Stomach (tissue), 9 donors: ENCODE data around the gene TCP11. TPM values are rescaled to one million over a fixed set of nuclear protein-coding genes. Genes with fewer than 3 reads are reported as not detected.

ENCODE experiments used
- DNase-seq, 2 donors: peaks; one replicate each; pipeline versions ENCODE4 v3.0.0 to v3.0.0-alpha.2; 2013 to 2019
- H3K27ac ChIP-seq, 5 donors: fragments of 200-600 bp in 4 of 5; sonication (generic) in 4 of 5; one replicate each; pipeline ENCODE4 v1.5.1; 2013 to 2019; ENCODE audit warnings: mild to moderate bottlenecking in 1 of 5, moderate library complexity in 1 of 5
- H3K27me3 ChIP-seq, 3 donors: fragments of 200-600 bp; sonication (generic); one replicate each; pipeline ENCODE4 v1.5.1; 2017 to 2019; ENCODE audit warnings: mixed run types in 1 of 3
- H3K36me3 ChIP-seq, 4 donors: fragments of 200-600 bp; sonication (generic); 1 replicate in 3 of 4; 2 replicates in 1 of 4; pipeline ENCODE4 v1.5.1; 2016 to 2019
- H3K4me1 ChIP-seq, 4 donors: fragments of 200-600 bp; sonication (generic); one replicate each; pipeline ENCODE4 v1.5.1; 2016 to 2019
- H3K4me3 ChIP-seq, 4 donors: fragments of 200-600 bp; sonication (generic) in 3 of 4; one replicate each; pipeline ENCODE4 v1.5.1; 2016 to 2019; ENCODE audit warnings: mild to moderate bottlenecking in 1 of 4
- H3K9me3 ChIP-seq, 4 donors: fragments of 200-600 bp; sonication (generic); one replicate each; pipeline ENCODE4 v1.5.1; 2016 to 2019
- EP300 ChIP-seq: sonication (generic); formaldehyde crosslinking; IDR thresholded peaks from one replicate; pipeline ENCODE4 v1.6.1; 2017; ENCODE audit warnings: antibody characterized with exemption
- POLR2A ChIP-seq, 4 donors: fragments of 450-650 bp; IDR thresholded peaks; one replicate each; pipeline ENCODE4 v1.6.1; 2016; ENCODE audit warnings: antibody characterized with exemption in 4 of 4, control low read depth in 2 of 4, mild to moderate bottlenecking in 1 of 4, moderate library complexity in 1 of 4
- POLR2AphosphoS5 ChIP-seq, 3 donors: sonication (generic); formaldehyde crosslinking; IDR thresholded peaks; one replicate each; pipeline ENCODE4 v1.6.1; 2016; ENCODE audit warnings: antibody characterized with exemption in 3 of 3
- WGBS, 5 donors: extraction: QIAGEN DNeasy Blood & Tissue Kit in 3 of 5; methylation state at CpG; one replicate each; pipeline versions ENCODE4 v1.1.5 to v1.1.7; 2013 to 2018; 5-methylcytosine and 5-hydroxymethylcytosine counted together
- intact Hi-C: fragments of 100-400 bp; cut with DNase I; formaldehyde crosslinking; loops from one replicate; pipeline ENCODE4 v1.15.1; 2023; ENCODE audit warnings: low total_unique reads
- polyA plus RNA-seq, 3 donors: library from polyadenylated mRNA; stranded (reverse); fragments of 200-250 nt; gene quantifications; one replicate each; pipeline ENCODE4 v1.2.3, GENCODE V29; 2013
- total RNA-seq, 5 donors: library from RNA; depleted of rRNA; stranded (reverse); fragments of >200 nt; gene quantifications; one replicate each; pipeline versions ENCODE4 v1.1.0 to v1.2.3, GENCODE V29; 2014 to 2016
- TF ChIP-seq, protein P1 (sequence below), 7 experiments: fragments of 450-650 bp in 4 of 7; fragments of 200-600 bp in 3 of 7; sonication (generic) in 3 of 7; IDR thresholded peaks; one replicate each; pipeline ENCODE4 v1.5.1; 2016 to 2019; ENCODE audit warnings: antibody characterized with exemption in 7 of 7, control low read depth in 2 of 7, mild to moderate bottlenecking in 1 of 7
- donor health status: healthy with polysubstance abuse.
- donor health status: Bipolar disorder and iron deficiency.
- donor health status: healthy.

TCP11 gene
- total and polyA plus RNA-seq, 8 donors: 0.25 to 0.73 TPM; not detected in 6

DNA sequence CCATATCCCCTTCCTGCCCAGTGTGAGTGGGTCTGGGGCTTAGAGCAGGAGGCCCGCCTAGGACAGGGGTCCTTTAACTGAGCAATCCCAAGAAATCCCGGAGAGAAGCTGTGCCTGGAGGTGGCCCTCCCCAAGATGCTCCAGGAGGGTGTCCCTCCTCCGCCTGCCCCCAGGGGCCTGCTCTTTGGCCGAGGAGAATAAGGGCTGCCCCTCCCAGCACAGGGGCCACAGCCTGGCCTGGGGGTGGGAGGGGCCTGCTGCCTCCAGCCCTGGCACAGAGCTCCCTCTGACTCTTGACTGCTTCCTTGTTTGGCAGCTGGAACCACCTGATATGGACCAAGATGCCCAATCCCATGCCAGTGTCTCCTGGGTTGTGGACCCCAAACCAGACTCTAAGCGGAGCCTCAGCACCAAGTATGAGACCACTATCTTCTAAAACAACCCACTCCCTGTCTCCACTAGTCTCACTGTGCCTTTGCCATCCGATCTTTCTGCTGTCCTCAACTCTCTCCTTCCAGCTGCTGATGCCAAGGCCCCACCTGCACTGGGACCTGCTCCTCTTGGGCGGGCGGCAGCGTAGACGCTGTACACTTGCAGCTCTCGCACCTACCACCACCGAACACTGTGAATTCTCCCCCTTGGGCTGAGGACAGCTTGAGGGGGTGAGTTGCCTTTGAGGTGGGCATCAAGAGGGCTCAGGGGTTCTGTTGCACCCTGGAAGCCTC is 54.3 kb downstream of the TCP11 start:
- Histone ChIP-seq H3K4me3 (no peak overlapping the region), H3K36me3 (peaks cover 64 to 96% (median 90%) of the 10 kb centered on the region in 4 donors), H3K9me3 (no peaks in the 10 kb centered on the region), H3K4me1 (peaks cover 0 to 54% (median 37%) of the 10 kb centered on the region in 4 donors), H3K27me3 (no peaks in the 10 kb centered on the region), H3K27ac (peak overlapping the region in 2 of 5 donors; percentile 70 to 80)
- TF ChIP-seq EP300: no peak
- no peak for TF ChIP-seq POLR2A (IDR thresholded peaks at IDR 0.05)
- no peak for TF ChIP-seq POLR2AphosphoS5 (IDR thresholded peaks at IDR 0.05)
- TF ChIP-seq, protein P1, sequence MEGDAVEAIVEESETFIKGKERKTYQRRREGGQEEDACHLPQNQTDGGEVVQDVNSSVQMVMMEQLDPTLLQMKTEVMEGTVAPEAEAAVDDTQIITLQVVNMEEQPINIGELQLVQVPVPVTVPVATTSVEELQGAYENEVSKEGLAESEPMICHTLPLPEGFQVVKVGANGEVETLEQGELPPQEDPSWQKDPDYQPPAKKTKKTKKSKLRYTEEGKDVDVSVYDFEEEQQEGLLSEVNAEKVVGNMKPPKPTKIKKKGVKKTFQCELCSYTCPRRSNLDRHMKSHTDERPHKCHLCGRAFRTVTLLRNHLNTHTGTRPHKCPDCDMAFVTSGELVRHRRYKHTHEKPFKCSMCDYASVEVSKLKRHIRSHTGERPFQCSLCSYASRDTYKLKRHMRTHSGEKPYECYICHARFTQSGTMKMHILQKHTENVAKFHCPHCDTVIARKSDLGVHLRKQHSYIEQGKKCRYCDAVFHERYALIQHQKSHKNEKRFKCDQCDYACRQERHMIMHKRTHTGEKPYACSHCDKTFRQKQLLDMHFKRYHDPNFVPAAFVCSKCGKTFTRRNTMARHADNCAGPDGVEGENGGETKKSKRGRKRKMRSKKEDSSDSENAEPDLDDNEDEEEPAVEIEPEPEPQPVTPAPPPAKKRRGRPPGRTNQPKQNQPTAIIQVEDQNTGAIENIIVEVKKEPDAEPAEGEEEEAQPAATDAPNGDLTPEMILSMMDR (IDR thresholded peaks at IDR 0.05): no peak
- peak in 1 of 2 donors; percentile 1 for DNase-seq
- WGBS, 5 donors: 88 to 98% (median 89%) methylated on average over 8 to 12 of the region's 12 CpGs
- intact Hi-C loops: no loop called here

DNA sequence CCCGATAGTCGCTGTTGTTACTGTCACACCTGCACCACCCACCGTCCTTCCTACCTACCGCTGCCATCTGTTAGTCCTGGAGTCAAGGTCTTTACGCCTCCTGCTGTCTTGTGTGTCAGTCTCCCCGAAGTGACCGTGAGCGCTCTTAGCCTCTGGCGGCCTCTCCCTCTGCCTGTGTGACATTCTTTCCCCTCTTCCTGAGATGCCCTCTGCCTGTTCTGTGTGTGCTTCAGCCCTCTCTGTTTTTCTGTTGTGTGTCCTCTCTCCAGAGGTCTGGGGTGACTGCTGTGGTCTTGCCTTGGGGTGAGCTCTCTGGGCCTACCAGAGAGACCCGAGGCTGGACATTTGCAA is 54.9 kb downstream of the TCP11 start:
- 90 to 96% (median 90%) methylated on average over 10 of the region's 10 CpGs for WGBS, 5 donors
- no peak for TF ChIP-seq POLR2AphosphoS5 (IDR thresholded peaks at IDR 0.05)
- no peak for TF ChIP-seq POLR2A (IDR thresholded peaks at IDR 0.05)
- TF ChIP-seq, protein P1 (IDR thresholded peaks at IDR 0.05): no peak
- no peak for TF ChIP-seq EP300
- intact Hi-C loops: no loop called here
- Histone ChIP-seq H3K27ac (peak overlapping the region in 1 of 5 donors; percentile 80), H3K27me3 (no peaks in the 10 kb centered on the region), H3K4me1 (peaks cover 0 to 53% (median 35%) of the 10 kb centered on the region in 4 donors), H3K4me3 (no peak overlapping the region), H3K9me3 (no peaks in the 10 kb centered on the region), H3K36me3 (peaks cover 69 to 96% (median 96%) of the 10 kb centered on the region in 4 donors)
- no peak for DNase-seq

DNA sequence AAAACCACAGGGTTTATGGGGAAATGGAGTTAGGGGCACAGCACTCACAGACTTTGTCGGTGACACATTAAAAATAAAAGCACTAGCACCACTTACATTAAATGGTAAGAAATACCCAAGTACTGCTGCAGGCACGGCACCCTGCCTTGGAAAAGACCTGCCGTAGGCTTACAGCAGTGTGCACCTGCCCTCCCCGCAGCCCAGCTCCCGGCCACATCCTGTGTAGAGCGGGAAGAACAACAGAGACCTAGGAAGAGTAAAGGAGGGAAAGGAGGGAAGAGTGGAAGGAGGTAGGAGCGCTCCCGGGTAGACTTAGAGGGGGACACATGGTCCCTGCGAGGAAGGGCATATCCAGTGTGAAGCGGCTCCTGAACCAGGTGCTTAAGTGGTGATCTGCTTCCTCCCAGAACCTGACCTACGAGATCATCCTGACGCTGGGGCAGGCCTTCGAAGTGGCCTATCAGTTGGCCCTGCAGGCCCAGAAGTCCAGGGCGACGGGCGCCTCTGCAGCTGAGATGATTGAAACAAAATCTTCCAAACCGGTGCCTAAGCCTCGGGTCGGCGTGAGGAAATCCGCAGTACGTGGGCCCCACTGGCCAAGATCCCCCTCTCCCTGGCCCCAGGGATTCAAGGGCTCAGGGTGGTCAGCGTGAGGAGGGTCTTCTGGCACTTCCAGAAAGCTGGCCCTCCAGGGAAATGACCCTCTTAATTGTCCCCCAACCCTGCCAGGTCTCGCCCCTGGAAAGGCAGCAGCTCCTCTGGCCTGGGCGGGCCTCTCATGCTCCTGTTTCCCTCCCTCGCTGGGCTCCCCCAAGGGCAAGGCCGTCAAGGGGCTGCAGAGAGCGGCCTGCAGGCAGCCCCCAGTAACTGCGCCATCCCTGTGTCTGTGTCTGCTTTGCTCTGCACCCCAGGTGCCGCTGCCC is 55.5 kb downstream of the TCP11 start:
- intact Hi-C loops: no loop called here
- Histone ChIP-seq H3K27ac (peak overlapping the region in 1 of 5 donors; percentile 80), H3K4me1 (peaks cover 0 to 53% (median 30%) of the 10 kb centered on the region in 4 donors), H3K4me3 (no peak overlapping the region), H3K36me3 (peaks cover 76 to 100% (median 99%) of the 10 kb centered on the region in 4 donors), H3K27me3 (no peaks in the 10 kb centered on the region), H3K9me3 (no peaks in the 10 kb centered on the region)
- 92 to 95% (median 94%) methylated on average over 27 to 30 of the region's 30 CpGs for WGBS, 5 donors
- TF ChIP-seq, protein P1 (IDR thresholded peaks at IDR 0.05): no peak
- TF ChIP-seq POLR2AphosphoS5 (IDR thresholded peaks at IDR 0.05) (no peak), POLR2A (IDR thresholded peaks at IDR 0.05) (no peak), EP300 (no peak)
- no peak for DNase-seq

DNA sequence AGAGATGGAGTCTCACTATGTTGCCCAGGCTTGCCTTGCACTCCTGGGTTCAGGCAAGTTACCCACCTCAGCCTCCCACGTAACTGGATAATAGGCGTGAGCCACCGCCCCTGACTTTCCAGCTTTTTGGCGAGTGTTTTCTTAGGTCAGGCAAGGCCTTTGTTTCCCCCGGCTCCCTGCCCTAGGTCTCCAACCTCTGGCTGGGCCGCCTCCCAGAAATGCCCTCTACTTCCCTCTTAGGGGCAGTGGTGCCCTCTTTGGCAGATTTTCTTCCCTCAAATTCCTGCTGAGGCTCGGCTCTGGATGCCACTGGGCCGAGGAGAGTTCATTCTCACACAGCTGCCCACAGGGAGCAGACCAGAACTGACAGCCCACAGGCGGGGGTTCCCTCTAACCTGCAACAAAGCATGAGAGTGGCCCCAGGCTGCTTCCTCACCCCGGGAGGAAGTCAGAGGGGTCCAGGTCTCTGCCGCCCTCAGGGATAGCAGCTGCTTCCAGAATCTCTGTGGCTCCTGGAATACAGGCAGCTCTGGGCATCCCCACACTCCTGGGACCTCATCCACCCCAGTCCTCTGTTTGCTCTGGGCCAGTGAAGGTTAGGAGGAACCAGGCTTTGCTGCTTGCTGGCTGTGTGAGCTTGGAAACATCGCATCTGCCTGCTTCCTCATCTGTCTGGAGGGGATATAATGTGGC is 56.5 kb downstream of the TCP11 start:
- Histone ChIP-seq H3K4me3 (no peak overlapping the region), H3K27ac (peak overlapping the region in 2 of 5 donors; percentile 36 to 80), H3K27me3 (no peaks in the 10 kb centered on the region), H3K4me1 (peaks cover 0 to 46% (median 24%) of the 10 kb centered on the region in 4 donors), H3K9me3 (no peaks in the 10 kb centered on the region), H3K36me3 (peaks cover 83 to 100% (median 99%) of the 10 kb centered on the region in 4 donors)
- 84 to 91% (median 89%) methylated on average over 10 to 12 of the region's 12 CpGs for WGBS, 5 donors
- DNase-seq: no peak
- TF ChIP-seq EP300 (no peak), POLR2A (IDR thresholded peaks at IDR 0.05) (no peak), POLR2AphosphoS5 (IDR thresholded peaks at IDR 0.05) (no peak)
- TF ChIP-seq, protein P1 (IDR thresholded peaks at IDR 0.05): no peak
- intact Hi-C loops: no loop called here
